ENCODE results near the gene FPR2. TPM values are rescaled to one million over a fixed set of nuclear protein-coding genes. Genes with fewer than 3 reads are reported as not detected.

Gene FPR2
- total RNA-seq, 2 donors from 2014 or later, result not detected

DNA sequence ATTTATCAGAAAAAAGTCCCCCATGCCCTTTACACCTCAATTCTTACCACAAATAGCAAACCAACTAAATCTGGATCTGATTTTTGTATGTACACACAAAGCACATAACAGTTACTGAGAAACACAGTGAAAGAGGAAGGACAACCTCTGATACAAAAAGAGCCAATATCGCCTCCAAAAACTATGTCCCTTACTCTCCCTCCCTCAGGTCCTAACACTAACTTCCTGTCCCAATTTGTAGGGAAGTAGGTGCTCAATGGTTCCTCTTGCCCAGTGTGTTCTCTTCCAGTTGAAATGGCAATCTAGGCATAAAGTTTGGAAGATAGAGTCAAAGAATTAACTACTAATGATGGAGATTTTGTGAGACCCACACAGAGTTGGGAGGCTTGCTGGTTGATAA is 18.2 kb downstream of the FPR2 start:
- no peak overlapping the region for H3K4me3 Mint-ChIP-seq
- no peak for ATAC-seq (replicated peaks in 1 of 2)
- H3K36me3 Mint-ChIP-seq (ENCODE audit: insufficient read depth in 2 of 2), result peaks cover 0 to 2% of the 10 kb centered on the region in 2 donors
- peaks cover 76% of the 10 kb centered on the region for H3K27me3 Mint-ChIP-seq (ENCODE audit: low read depth)
- no peak for DNase-seq
- no peak overlapping the region for H3K27ac Mint-ChIP-seq
- peaks cover 6% of the 10 kb centered on the region for H3K4me1 Mint-ChIP-seq (ENCODE audit: low read depth)
- H3K9me3 Mint-ChIP-seq, result no peaks in the 10 kb centered on the region

DNA sequence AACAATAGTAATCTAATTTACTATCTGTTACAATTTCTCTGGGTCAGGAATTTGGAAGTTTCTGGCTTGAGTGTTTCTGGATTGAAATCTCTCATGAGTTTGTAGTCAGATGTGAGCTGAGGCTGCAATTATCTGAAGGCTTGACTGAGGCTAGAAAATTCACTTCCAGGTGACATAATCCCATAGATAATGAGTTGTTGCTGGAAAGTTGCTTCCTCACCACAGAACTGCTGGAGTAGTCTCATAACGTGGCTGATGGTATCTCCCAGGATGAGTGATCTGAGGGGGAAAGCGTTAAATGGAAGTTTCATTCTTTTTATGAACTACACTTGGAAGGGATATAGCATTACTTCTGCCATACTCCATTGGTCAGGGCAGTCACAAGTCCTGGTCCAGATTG is 18.7 kb downstream of the FPR2 start:
- DNase-seq (no peak), ATAC-seq (replicated peaks in 1 of 2) (no peak)
- Mint-ChIP-seq H3K27ac (no peak overlapping the region), H3K9me3 (no peaks in the 10 kb centered on the region), H3K4me3 (no peak overlapping the region), H3K27me3 (ENCODE audit: low read depth) (peaks cover 70% of the 10 kb centered on the region), H3K36me3 (ENCODE audit: insufficient read depth in 2 of 2) (no peaks in the 10 kb centered on the region), H3K4me1 (ENCODE audit: low read depth) (peaks cover 6% of the 10 kb centered on the region)

DNA sequence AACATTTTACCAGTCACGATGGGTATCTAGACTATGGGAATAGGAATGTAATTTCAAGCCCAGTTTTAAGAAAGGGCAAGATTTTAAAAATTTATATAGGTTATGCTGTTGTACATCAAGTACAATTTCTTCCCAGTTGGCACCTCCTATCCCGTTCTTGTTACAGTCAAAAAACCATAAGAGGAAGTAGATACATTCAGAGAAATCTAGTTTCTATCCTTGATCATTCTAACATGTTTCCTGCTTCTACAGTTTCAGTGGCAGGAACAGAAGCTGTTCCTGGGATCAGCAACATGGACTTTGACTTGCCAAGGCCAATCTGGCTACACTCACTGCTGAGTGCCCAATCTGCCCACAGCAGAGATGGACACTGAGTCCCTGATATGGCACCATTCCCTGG is 19.3 kb downstream of the FPR2 start:
- no peak for DNase-seq
- ATAC-seq (replicated peaks in 1 of 2), result no peak
- Mint-ChIP-seq H3K4me3 (no peak overlapping the region), H3K9me3 (no peaks in the 10 kb centered on the region), H3K27me3 (ENCODE audit: low read depth) (peaks cover 65% of the 10 kb centered on the region), H3K36me3 (ENCODE audit: insufficient read depth in 2 of 2) (no peaks in the 10 kb centered on the region), H3K27ac (no peak overlapping the region), H3K4me1 (ENCODE audit: low read depth) (peaks cover 6% of the 10 kb centered on the region)

DNA sequence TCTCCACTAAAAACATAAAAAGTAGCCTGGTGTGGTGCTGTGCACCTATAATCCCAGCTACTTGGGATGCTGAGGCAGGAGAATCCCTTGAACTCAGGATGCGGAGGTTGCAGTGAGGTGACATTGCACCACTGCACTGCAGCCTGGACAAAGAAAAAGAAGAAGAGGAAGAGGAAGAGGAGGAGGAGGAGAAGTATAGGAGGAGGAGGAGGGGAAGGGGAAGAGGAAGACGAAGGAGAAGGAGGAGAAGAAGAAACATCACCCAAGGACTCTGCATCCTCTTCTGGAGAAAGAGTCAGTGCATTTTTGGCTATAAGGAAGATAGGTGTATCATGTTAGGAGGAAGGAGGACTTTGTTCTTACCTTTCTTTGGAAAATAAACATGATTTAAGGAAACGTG is 21.0 kb downstream of the FPR2 start:
- Mint-ChIP-seq H3K27ac (no peak overlapping the region), H3K36me3 (ENCODE audit: insufficient read depth in 2 of 2) (peaks cover 0 to 2% of the 10 kb centered on the region in 2 donors), H3K27me3 (ENCODE audit: low read depth) (peaks cover 47% of the 10 kb centered on the region), H3K4me3 (no peak overlapping the region), H3K9me3 (no peaks in the 10 kb centered on the region), H3K4me1 (ENCODE audit: low read depth) (peaks cover 6% of the 10 kb centered on the region)
- ATAC-seq (replicated peaks in 1 of 2) (no peak), DNase-seq (no peak)

DNA sequence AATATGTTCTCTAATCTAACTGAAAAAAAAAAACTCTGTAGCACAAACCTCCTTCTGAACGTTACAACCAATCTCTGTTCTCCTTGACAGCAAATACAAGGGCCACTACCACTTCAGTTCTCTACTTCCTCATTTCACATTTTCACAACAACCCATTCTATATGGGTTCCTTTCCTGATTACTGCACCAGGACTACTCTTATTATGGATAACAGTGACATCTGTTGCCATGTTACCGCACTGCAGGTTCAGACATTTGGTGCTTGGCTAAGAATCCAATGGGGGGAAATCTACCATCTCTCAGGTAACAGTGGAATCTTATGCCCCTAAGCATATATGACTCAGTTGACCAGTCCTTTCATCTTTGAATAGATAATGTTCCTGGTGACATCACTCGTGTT is 22.4 kb downstream of the FPR2 start:
- Mint-ChIP-seq H3K9me3 (peaks cover 0 to 5% of the 10 kb centered on the region in 2 donors), H3K27ac (no peak overlapping the region), H3K4me3 (no peak overlapping the region), H3K4me1 (ENCODE audit: low read depth) (no peaks in the 10 kb centered on the region), H3K36me3 (ENCODE audit: insufficient read depth in 2 of 2) (peaks cover 4 to 7% of the 10 kb centered on the region in 2 donors), H3K27me3 (ENCODE audit: low read depth) (peaks cover 38% of the 10 kb centered on the region)
- no peak for ATAC-seq (replicated peaks in 1 of 2)
- peak; percentile 8 to 11 for DNase-seq

DNA sequence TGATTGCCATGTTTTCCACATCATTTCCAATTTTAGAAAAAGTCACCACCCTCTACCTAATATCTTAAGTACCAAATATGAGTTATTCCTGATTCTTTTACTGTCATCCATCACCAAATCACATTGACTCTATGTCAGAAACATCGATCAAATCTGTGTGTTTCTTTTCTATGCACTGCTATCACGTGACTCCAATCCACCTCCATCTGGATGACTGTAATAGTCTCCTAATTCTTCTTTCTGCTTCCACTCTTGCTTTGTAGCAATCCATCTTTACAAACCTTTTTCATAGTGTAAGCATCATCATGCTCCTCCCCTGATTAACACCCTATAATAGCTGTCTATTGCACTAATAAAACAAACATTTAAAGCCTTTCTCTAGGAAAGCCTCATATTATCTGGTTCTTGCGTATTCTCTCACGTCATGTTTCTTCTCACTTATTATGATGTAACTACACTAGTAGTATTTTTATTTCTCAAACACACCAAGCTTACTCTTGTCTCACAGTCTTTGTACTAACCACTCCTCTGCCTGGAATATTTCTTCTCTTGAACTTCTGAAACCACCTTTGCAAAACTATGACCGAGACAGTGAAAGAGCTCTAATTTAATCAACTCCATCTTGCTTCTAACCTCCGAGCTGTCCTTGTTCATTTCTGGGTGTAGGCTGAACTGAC is 23.3 kb downstream of the FPR2 start:
- H3K27me3 Mint-ChIP-seq (ENCODE audit: low read depth), result peaks cover 35% of the 10 kb centered on the region
- no peaks in the 10 kb centered on the region for H3K4me1 Mint-ChIP-seq (ENCODE audit: low read depth)
- DNase-seq (no peak), ATAC-seq (replicated peaks in 1 of 2) (no peak)
- no peak overlapping the region for H3K4me3 Mint-ChIP-seq
- H3K27ac Mint-ChIP-seq, result no peak overlapping the region
- H3K36me3 Mint-ChIP-seq (ENCODE audit: insufficient read depth in 2 of 2), result peaks cover 4 to 7% of the 10 kb centered on the region in 2 donors
- peaks cover 2 to 8% of the 10 kb centered on the region in 2 donors for H3K9me3 Mint-ChIP-seq

DNA sequence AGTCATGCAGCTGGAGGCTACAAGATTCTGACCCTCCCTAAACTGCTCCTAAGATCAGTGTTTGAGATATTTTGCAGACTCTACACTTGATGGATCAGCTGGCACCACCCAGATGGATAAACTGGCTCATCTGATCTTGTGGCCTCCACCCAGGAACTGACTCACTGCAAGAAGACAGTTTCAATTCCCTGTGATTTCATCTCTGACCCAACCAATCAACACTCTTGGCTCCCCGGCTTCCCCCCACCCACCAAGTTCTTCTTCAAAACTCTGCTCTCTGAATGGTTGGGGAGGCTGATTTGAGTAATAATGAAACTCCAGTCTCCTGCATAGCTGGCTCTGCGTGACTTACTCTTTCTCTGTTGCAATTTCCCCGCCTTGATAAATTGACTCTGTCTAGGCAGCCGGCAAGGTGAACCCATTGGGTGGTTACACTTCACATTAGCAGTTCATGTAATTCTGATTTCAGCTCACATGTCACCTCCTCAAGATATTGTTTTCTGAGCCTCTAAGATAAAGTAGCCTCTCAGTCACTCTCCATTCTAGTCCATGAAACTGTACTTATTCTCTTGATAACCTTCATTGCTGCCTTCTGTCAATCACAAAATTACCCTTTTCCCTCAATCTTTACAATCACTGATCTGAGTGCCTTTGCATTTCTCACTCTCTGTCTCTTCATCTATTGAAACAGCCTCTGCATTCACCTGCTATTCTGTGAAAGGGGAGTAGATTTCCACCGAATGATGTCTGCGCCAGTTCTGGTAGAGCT is 24.1 kb downstream of the FPR2 start:
- no peaks in the 10 kb centered on the region for H3K4me1 Mint-ChIP-seq (ENCODE audit: low read depth)
- H3K36me3 Mint-ChIP-seq (ENCODE audit: insufficient read depth in 2 of 2), result peaks cover 4 to 7% of the 10 kb centered on the region in 2 donors
- peaks cover 28% of the 10 kb centered on the region for H3K27me3 Mint-ChIP-seq (ENCODE audit: low read depth)
- DNase-seq, result peak; percentile 75 to 81
- peaks cover 2 to 8% of the 10 kb centered on the region in 2 donors for H3K9me3 Mint-ChIP-seq
- H3K27ac Mint-ChIP-seq, result no peak overlapping the region
- peak; percentile 95 to 96 for ATAC-seq (replicated peaks in 1 of 2)
- H3K4me3 Mint-ChIP-seq, result no peak overlapping the region

DNA sequence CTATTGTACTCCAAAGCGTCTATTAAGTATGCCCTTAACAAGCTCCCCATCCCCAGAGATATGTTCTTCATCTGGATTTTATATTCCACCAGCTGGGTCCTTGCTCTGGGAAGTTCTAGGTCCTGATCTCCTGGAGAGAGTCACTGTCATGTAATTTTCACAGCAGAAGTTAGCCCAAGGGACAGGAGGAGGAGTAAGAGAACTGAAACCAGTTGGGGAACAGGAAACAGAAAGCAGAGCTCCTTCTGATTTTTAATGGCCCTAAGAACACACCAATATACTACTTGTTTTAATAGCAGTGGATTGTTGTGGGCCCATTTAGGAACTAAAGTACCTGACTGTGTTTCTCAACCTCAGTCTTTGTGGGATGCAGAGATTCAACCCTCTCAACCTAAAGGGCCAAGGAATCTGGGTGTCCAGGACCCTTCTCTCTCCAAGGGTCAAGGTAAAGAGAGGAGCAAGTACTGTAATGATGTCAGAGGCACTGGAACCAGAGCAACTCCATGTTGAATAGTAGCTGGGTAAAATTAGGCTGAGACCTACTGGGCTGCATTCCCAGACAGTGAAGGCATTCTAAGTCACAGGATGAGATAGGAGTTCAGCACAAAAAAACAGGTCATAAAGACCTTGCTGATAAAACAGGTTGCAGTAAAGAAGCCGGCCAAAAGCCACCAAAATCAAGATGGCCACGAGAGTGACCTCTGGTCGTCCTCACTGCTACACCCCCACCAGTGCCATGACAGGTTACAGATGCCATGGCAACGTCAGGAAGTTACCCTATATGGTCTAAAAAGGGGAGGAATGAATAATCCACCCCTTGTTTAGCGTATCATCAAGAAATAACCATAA is 25.9 kb downstream of the FPR2 start:
- Mint-ChIP-seq H3K27me3 (ENCODE audit: low read depth) (peaks cover 13% of the 10 kb centered on the region), H3K9me3 (peaks cover 2 to 11% of the 10 kb centered on the region in 2 donors), H3K4me1 (ENCODE audit: low read depth) (no peaks in the 10 kb centered on the region), H3K27ac (no peak overlapping the region), H3K36me3 (ENCODE audit: insufficient read depth in 2 of 2) (peaks cover 4 to 7% of the 10 kb centered on the region in 2 donors), H3K4me3 (no peak overlapping the region)
- DNase-seq (no peak), ATAC-seq (replicated peaks in 1 of 2) (no peak)

DNA sequence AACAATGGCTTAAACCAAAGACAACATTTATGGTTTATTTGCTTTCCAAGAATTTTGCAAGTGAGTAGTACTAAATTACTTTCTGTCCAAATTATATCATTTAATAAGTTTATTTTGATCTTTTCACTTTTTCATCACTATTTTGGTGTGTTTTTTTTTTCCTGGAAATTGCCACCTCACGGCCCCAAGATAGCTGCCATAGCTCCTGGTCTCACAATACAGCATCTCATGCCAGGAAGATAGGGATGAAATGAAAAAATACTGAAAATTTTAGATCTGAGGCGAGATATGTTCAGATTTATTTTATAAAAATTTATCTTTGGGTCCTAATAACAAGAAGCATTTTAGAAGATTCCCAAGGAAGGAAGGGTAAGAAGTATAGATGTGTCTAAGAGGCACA is 27.0 kb downstream of the FPR2 start:
- no peak for DNase-seq
- Mint-ChIP-seq H3K4me1 (ENCODE audit: low read depth) (no peaks in the 10 kb centered on the region), H3K27ac (no peak overlapping the region), H3K36me3 (ENCODE audit: insufficient read depth in 2 of 2) (peaks cover 4 to 7% of the 10 kb centered on the region in 2 donors), H3K9me3 (peaks cover 4 to 14% of the 10 kb centered on the region in 2 donors), H3K4me3 (no peak overlapping the region), H3K27me3 (ENCODE audit: low read depth) (peaks cover 9% of the 10 kb centered on the region)
- ATAC-seq (replicated peaks in 1 of 2), result no peak

DNA sequence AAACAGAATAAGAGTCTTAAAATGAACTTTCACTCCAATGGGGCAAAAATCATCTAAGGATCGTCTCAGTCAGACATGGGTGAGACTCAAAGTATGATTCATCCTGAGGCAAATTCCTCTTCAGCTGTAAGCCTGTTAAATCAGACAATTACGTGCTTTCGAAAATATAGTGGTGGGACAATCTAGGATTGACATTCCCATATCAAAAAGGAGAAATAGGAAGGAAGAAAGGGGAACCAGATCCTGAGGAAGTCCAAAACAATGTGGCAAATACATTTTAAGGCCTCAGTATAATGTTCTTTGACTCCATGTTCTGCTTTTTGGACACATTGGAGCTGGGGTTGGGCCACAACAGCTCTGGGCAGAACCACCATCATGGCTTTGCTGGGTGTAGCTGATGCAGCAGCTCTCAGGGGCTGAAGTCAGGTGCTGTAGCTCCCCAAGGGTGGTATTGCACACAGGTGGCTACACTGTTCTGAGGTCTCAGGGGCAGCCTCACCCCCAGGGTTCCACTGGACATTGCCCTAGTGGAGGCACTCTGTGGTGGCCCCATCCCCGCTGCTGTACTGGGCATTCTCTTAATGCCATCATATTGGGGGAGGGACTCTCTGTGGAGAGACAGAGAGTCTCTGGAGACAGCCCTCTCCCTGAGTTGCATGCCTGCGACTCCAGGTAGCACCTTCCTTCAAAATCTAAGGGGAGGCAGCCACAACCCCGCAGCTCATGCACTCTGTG is 28.2 kb downstream of the FPR2 start:
- Mint-ChIP-seq H3K4me3 (no peak overlapping the region), H3K4me1 (ENCODE audit: low read depth) (no peaks in the 10 kb centered on the region), H3K9me3 (peaks cover 6 to 14% of the 10 kb centered on the region in 2 donors), H3K27ac (no peak overlapping the region), H3K27me3 (ENCODE audit: low read depth) (peaks cover 9% of the 10 kb centered on the region), H3K36me3 (ENCODE audit: insufficient read depth in 2 of 2) (peaks cover 4 to 7% of the 10 kb centered on the region in 2 donors)
- ATAC-seq (replicated peaks in 1 of 2) (no peak), DNase-seq (no peak)

DNA sequence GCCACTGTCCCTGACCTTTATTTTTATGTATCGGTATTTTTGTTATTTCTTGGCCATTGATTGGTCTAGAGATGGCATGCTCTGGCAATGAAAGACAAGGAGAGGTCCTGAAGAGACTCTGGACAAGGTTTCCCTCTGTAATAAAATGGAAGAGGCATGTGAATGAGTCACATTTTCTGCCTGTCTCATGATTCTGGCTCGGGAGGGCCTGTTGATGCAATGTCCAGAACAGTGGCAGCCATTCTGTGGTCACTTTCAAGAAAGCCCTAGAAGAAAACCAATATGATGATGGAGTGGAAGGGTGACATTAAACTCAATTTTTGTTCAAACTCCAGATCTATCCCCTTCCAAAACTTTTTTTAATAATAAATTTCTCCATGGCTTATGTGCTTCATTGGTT is 32.0 kb downstream of the FPR2 start:
- H3K9me3 Mint-ChIP-seq, result peaks cover 18% of the 10 kb centered on the region in 2 donors
- no peak overlapping the region for H3K27ac Mint-ChIP-seq
- peaks cover 14% of the 10 kb centered on the region for H3K27me3 Mint-ChIP-seq (ENCODE audit: low read depth)
- no peak overlapping the region for H3K4me3 Mint-ChIP-seq
- peaks cover 0 to 8% of the 10 kb centered on the region in 2 donors for H3K36me3 Mint-ChIP-seq (ENCODE audit: insufficient read depth in 2 of 2)
- ATAC-seq (replicated peaks in 1 of 2), result no peak
- no peak for DNase-seq
- H3K4me1 Mint-ChIP-seq (ENCODE audit: low read depth), result no peaks in the 10 kb centered on the region

DNA sequence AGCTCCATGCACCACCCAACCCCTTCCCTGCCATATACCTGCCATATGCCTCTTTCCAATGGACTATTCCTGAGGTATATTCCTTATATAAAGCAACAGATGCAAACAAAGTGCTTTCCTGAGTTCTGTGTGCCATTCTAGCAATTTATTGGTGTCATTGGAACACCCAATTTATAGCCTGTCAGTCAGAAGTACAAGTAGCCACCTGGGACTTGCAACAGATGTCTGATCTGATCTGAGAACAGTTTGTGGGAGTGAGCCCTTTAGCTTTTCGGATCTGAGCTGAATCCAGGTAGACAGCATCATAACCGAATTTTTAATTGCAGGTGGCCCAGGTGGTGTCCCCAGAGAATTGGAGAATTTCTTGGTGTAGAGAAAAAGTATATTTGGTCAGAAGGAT is 33.0 kb downstream of the FPR2 start:
- Mint-ChIP-seq H3K36me3 (ENCODE audit: insufficient read depth in 2 of 2) (peaks cover 0 to 6% of the 10 kb centered on the region in 2 donors), H3K4me3 (no peak overlapping the region), H3K9me3 (peaks cover 15 to 17% of the 10 kb centered on the region in 2 donors), H3K27me3 (ENCODE audit: low read depth) (peaks cover 14% of the 10 kb centered on the region), H3K4me1 (ENCODE audit: low read depth) (no peaks in the 10 kb centered on the region), H3K27ac (no peak overlapping the region)
- no peak for ATAC-seq (replicated peaks in 1 of 2)
- no peak for DNase-seq
